DMS 273 treated with DMSO at 0.1 percent for 48 hours (cell line): ENCODE measurements around the gene LRRC8E.

Experiments
- DNase-seq: peaks from one replicate; lab custom pipeline; 2025; lab: John Stamatoyannopoulos, UW

LRRC8E gene

GRCh38 chr19:7932276-7932929, 44.1 kb downstream of the LRRC8E start:
- no peak for DNase-seq

- DNase-seq = no peak
Measured at GRCh38 chr19:7932930-7933300, 44.6 kb downstream of the LRRC8E start.

- no peak for DNase-seq
Measured at GRCh38 chr19:7933411-7933810, 45.1 kb downstream of the LRRC8E start.

GRCh38 chr19:7933828-7934725, 45.8 kb downstream of the LRRC8E start:
- no peak for DNase-seq

- DNase-seq = no peak
Measured at GRCh38 chr19:7934766-7935165, 46.5 kb downstream of the LRRC8E start.

GRCh38 chr19:7940841-7941240, 52.5 kb downstream of the LRRC8E start:
- no peak for DNase-seq

GRCh38 chr19:7941895-7942596, 53.7 kb downstream of the LRRC8E start:
- no peak for DNase-seq

GRCh38 chr19:7942981-7943443, 54.7 kb downstream of the LRRC8E start:
- DNase-seq = no peak

GRCh38 chr19:7943444-7944176, 55.3 kb downstream of the LRRC8E start, which contains the start of gene TIMM44:
TIMM44 (minus strand) TSS chr19:7943666; CDS start chr19:7943651, 15 bp downstream.
- DNase-seq = peak; percentile 99

- peak; percentile 64 for DNase-seq
Measured at GRCh38 chr19:7944177-7944761, 56.0 kb downstream of the LRRC8E start.

- no peak for DNase-seq
Measured at GRCh38 chr19:7947939-7948338, 59.6 kb downstream of the LRRC8E start.
